WTC11 (cell line): ENCODE measurements around the gene MFSD2A.

ENCODE experiments used
- E2F1 ChIP-seq: sonication (generic); formaldehyde crosslinking; IDR thresholded peaks from 2 replicates; pipeline ENCODE4 v1.8.0; 2022; ENCODE audit warnings: mild to moderate bottlenecking, missing genetic modification reagents
- TF ChIP-seq, protein P1 (sequence below): fragments of 200-600 bp; IDR thresholded peaks from 2 replicates; pipeline ENCODE4 v1.8.0; 2022; ENCODE audit warnings: antibody characterized with exemption

GRCh38 chr1:39926343-39926793 is 28.6 kb upstream of the MFSD2A start:
- TF ChIP-seq, protein P1, sequence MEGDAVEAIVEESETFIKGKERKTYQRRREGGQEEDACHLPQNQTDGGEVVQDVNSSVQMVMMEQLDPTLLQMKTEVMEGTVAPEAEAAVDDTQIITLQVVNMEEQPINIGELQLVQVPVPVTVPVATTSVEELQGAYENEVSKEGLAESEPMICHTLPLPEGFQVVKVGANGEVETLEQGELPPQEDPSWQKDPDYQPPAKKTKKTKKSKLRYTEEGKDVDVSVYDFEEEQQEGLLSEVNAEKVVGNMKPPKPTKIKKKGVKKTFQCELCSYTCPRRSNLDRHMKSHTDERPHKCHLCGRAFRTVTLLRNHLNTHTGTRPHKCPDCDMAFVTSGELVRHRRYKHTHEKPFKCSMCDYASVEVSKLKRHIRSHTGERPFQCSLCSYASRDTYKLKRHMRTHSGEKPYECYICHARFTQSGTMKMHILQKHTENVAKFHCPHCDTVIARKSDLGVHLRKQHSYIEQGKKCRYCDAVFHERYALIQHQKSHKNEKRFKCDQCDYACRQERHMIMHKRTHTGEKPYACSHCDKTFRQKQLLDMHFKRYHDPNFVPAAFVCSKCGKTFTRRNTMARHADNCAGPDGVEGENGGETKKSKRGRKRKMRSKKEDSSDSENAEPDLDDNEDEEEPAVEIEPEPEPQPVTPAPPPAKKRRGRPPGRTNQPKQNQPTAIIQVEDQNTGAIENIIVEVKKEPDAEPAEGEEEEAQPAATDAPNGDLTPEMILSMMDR: no peak
- no peak for TF ChIP-seq E2F1
